Measurements from ENCODE around the gene SORCS2.

Gene SORCS2

DNA sequence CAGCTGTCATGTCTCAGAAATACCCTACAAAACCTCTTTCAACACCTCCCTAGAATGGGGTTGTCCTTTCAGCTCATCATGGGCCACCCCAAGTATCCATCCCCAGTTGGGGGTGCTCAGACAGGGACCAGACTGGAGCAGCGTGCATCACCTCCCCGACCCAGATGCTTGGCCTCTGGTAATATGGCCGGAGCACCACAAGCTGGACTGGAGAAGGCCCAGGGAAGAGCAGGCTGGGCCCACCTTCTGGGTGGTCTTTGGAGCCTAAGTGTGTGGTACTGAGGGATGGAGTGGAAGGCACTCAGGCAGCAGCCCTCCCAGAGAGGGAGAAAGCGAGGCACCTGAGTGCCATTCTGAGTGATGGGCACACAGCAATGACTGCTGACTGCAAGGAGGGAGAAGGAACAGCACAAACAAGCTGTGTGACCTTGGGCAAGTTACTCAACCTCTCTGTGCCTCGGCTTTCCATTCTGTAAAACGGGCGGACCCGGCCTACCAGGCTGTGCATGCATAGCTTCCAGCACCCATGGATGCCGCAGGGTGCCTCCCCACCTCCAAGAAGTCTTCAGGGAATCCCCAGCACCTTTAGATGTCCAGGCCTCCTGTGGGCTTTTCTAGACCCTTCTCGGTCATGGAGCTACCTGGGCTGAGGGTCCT lies 519.1 kb downstream of the SORCS2 start:
- Histone ChIP-seq H3K27ac (no peak overlapping the region), H3K4me3 (no peak overlapping the region), H3K36me3 (ENCODE audit: insufficient read depth, low read length) (no peaks in the 10 kb centered on the region), H3K9ac (ENCODE audit: insufficient read length) (no peak overlapping the region), H3K9me3 (ENCODE audit: low read depth, low read length) (no peaks in the 10 kb centered on the region)
- no peak for DNase-seq (ENCODE audit: low read depth, low spot score)
- TF ChIP-seq EZH2 (IDR thresholded peaks at IDR 0.05): no peak
- TF ChIP-seq FOXP2 (optimal IDR thresholded peaks at IDR 0.05; ENCODE audit: control extremely low read depth, extremely low read length, insufficient read depth): no peak
- no peak for TF ChIP-seq POLR2AphosphoS5 (IDR thresholded peaks at IDR 0.05; ENCODE audit: borderline replicate concordance, low read depth, low read length)

DNA sequence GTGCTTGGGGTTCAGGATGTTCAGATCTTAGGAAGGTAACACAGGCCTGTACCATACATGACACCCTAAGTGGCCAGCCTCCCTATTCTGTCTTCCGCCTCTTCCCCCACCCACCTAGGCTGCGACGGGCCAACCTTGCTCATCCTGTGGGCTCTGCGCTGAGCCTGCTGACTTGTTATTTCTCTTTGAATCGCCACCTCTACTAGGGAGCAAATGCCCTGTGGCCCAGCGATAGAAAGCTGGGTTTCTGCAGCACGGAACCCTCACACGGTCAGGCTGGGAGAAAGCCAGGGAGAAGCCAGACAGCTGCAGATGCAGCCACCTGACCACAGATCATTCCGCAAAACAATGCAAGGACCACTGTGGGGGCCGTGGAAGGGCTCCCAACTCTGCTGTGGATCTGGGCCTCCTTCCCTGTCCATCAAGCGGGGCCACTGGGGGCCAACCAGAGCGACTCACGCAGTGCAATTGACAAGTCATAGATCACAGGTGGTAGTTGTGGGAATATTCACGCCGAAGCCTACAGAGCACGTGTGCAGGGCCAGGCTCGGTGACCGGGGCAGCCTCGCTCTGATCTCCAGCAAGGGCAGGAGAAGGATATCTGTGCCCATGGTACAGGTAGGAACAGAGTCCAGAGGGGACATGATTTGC lies 519.8 kb downstream of the SORCS2 start:
- Histone ChIP-seq H3K4me3 (no peak overlapping the region), H3K36me3 (ENCODE audit: insufficient read depth, low read length) (no peaks in the 10 kb centered on the region), H3K9me3 (ENCODE audit: low read depth, low read length) (no peaks in the 10 kb centered on the region), H3K9ac (ENCODE audit: insufficient read length) (no peak overlapping the region), H3K27ac (no peak overlapping the region)
- no peak for TF ChIP-seq POLR2AphosphoS5 (IDR thresholded peaks at IDR 0.05; ENCODE audit: borderline replicate concordance, low read depth, low read length)
- TF ChIP-seq FOXP2 (optimal IDR thresholded peaks at IDR 0.05; ENCODE audit: control extremely low read depth, extremely low read length, insufficient read depth): no peak
- no peak for TF ChIP-seq EZH2 (IDR thresholded peaks at IDR 0.05)
- DNase-seq (ENCODE audit: low read depth, low spot score): no peak

DNA sequence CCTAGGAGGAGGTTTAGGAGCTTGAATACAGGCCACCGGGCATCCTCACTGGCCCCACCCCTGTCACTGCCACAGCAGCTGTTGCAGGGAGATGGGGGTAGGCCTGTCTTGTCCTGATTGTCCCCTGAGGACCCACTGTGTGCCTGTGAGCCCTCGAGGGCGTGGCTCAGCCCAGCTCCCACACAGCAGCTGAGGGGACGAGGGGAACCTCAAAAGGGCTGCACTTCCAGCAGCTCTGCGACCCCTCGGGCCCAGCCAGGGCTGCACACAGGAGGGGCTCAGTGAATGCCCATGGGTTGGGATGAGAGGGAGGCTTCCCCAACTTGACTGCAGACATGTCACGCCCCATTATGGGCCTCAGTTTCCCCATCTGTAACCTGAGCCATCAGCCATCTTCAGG lies 521.4 kb downstream of the SORCS2 start:
- no peak for DNase-seq (ENCODE audit: low read depth, low spot score)
- Histone ChIP-seq H3K4me3 (no peak overlapping the region), H3K27ac (no peak overlapping the region), H3K9ac (ENCODE audit: insufficient read length) (no peak overlapping the region), H3K36me3 (ENCODE audit: insufficient read depth, low read length) (no peaks in the 10 kb centered on the region), H3K9me3 (ENCODE audit: low read depth, low read length) (no peaks in the 10 kb centered on the region)
- TF ChIP-seq FOXP2 (optimal IDR thresholded peaks at IDR 0.05; ENCODE audit: control extremely low read depth, extremely low read length, insufficient read depth): no peak

DNA sequence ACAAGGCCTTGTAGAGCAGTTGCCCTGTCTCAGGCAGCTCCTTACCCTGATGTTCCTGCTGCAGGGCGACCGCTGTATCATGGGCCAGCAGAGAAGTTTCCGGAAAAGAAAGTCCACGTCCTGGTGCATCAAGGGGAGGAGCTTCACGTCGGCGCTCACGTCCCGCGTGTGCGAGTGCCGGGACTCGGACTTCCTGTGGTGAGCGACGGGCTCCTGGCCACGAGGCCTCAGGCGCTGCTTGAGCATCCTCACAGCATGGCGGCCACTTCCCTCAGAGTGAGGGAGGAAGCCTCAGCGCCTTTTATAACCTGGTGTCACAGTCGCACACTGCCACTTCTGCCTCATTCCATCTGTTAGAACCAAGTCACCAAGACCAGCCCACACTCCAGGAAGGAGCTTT lies 521.8 kb downstream of the SORCS2 start:
- Histone ChIP-seq H3K9me3 (ENCODE audit: low read depth, low read length) (no peaks in the 10 kb centered on the region), H3K9ac (ENCODE audit: insufficient read length) (no peak overlapping the region), H3K36me3 (ENCODE audit: insufficient read depth, low read length) (no peaks in the 10 kb centered on the region), H3K27ac (no peak overlapping the region), H3K4me3 (no peak overlapping the region)
- DNase-seq (ENCODE audit: low read depth, low spot score): no peak
- TF ChIP-seq POLR2AphosphoS5 (IDR thresholded peaks at IDR 0.05; ENCODE audit: borderline replicate concordance, low read depth, low read length) (no peak), FOXP2 (optimal IDR thresholded peaks at IDR 0.05; ENCODE audit: control extremely low read depth, extremely low read length, insufficient read depth) (no peak), EZH2 (IDR thresholded peaks at IDR 0.05) (no peak)

DNA sequence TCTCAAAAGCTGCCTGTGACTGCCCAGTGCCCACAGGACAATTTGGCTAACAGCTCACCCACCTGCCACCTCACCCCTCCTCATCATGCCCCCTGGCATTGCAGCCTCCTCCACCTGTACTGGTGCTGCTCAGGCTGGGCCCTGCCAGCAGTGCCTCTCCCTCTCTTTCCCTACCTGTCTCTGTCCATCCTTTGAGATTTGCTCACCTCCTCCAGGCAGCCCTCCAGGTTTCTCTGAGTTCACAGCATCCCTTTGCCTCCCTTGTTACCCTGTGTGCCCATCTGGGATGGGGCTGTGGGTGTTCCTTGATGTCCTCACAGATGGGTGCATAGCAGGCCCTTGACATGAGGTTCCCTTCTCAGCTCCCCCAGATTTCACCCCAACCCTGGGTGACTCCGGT lies 522.4 kb downstream of the SORCS2 start:
- no peak for DNase-seq (ENCODE audit: low read depth, low spot score)
- H3K4me3 ChIP-seq: no peak overlapping the region
- H3K9ac ChIP-seq (ENCODE audit: insufficient read length): no peak overlapping the region
- H3K36me3 ChIP-seq (ENCODE audit: insufficient read depth, low read length): no peaks in the 10 kb centered on the region
- no peak overlapping the region for H3K27ac ChIP-seq
- no peaks in the 10 kb centered on the region for H3K9me3 ChIP-seq (ENCODE audit: low read depth, low read length)
- no peak for TF ChIP-seq POLR2AphosphoS5 (IDR thresholded peaks at IDR 0.05; ENCODE audit: borderline replicate concordance, low read depth, low read length)
- TF ChIP-seq EZH2 (IDR thresholded peaks at IDR 0.05): no peak
- no peak for TF ChIP-seq FOXP2 (optimal IDR thresholded peaks at IDR 0.05; ENCODE audit: control extremely low read depth, extremely low read length, insufficient read depth)

DNA sequence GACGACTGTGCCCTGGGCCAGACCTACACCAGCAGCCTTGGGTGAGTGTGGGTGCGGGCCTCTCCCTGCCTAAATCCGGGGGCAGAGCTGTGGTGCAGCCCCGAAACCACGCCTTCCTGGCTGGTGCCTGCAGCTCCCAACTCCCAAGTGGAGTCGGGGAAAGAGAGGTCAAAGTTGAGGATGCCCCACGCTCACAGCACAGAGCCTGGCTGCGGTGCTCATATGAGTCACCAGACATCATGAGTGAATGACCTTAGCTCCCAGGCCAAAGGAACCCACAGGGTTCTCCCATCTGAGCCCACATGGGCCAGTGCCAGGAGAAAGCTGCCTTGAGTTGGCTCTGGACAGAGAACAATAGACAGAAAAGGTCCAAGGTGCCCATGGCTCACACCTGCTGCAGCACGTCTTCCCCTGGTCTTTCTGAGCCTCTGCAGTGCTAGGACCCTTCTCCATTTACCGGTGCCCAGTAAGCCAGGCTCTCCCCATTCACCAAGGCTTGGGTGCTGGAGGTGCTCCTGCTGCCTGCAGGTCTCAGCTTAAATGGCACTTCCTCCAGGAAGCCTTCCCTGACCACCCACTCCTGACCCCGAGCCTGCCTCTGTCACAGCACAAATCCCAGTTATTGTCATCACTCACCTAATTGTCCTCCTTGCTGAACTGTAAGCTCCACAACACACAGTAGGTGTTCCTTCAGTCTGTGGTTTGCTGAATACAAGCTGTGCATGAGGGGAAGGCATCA lies 523.1 kb downstream of the SORCS2 start:
- H3K36me3 ChIP-seq (ENCODE audit: insufficient read depth, low read length): no peaks in the 10 kb centered on the region
- no peak overlapping the region for H3K27ac ChIP-seq
- no peaks in the 10 kb centered on the region for H3K9me3 ChIP-seq (ENCODE audit: low read depth, low read length)
- no peak for TF ChIP-seq FOXP2 (optimal IDR thresholded peaks at IDR 0.05; ENCODE audit: control extremely low read depth, extremely low read length, insufficient read depth)
- no peak for TF ChIP-seq POLR2AphosphoS5 (IDR thresholded peaks at IDR 0.05; ENCODE audit: borderline replicate concordance, low read depth, low read length)
- no peak for TF ChIP-seq EZH2 (IDR thresholded peaks at IDR 0.05)
- DNase-seq (ENCODE audit: low read depth, low spot score): no peak
- H3K4me3 ChIP-seq: no peak overlapping the region
- no peak overlapping the region for H3K9ac ChIP-seq (ENCODE audit: insufficient read length)

DNA sequence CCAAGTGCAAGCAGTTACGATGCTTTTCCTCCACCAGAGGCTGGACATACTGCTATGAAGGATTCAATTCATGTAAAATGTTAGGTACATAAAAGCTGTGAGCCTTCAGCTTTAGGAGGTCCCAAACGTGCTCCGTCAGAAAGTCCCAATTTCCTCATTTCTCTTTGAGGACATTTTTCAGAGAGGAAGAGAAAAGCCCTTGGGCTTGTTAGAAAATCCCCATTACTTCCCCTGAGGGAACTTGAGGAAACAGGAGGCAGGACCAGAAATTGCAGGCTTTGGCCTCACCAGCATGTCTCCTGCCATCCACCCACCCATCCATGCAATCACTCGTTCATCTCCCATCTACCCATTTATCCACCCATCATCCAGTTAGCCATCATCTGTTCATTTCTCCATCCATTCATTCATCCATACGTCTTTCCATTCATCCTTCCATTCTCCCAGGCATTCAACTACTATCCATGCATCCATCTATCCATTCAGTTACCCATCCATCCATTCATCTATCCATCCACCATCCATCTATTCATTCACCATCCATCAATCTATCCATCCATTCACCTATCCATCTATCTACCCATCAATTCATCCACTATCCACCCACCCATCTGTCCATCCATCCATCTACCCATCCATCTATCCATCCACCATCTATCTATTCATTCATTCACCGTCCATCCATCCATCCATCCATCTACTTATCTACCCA lies 523.8 kb downstream of the SORCS2 start:
- no peak overlapping the region for H3K4me3 ChIP-seq
- no peak overlapping the region for H3K9ac ChIP-seq (ENCODE audit: insufficient read length)
- no peaks in the 10 kb centered on the region for H3K36me3 ChIP-seq (ENCODE audit: insufficient read depth, low read length)
- H3K27ac ChIP-seq: no peak overlapping the region
- no peaks in the 10 kb centered on the region for H3K9me3 ChIP-seq (ENCODE audit: low read depth, low read length)
- no peak for TF ChIP-seq POLR2AphosphoS5 (IDR thresholded peaks at IDR 0.05; ENCODE audit: borderline replicate concordance, low read depth, low read length)
- no peak for TF ChIP-seq FOXP2 (optimal IDR thresholded peaks at IDR 0.05; ENCODE audit: control extremely low read depth, extremely low read length, insufficient read depth)
- TF ChIP-seq EZH2 (IDR thresholded peaks at IDR 0.05): no peak
- DNase-seq (ENCODE audit: low read depth, low spot score): no peak

DNA sequence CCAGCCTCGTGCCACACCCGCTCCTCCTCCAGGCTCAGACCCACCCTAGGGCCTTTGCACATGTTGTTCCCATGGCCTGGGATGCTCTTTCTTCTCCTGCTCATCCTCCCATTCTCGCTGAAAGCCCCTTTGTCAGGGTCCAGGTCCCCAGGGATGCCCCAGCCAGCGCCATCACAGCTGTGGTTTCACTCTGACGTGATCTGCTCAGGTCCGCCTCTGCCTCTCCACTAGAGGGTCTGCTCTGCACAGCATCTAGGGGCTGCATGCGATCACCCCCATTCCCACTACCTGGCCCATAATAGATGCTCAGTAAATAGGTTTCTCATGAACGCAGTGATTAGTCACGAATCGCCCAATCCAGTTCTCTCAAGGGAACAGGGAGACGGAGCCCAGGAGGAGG lies 524.8 kb downstream of the SORCS2 start:
- Histone ChIP-seq H3K9ac (ENCODE audit: insufficient read length) (no peak overlapping the region), H3K27ac (no peak overlapping the region), H3K9me3 (ENCODE audit: low read depth, low read length) (no peaks in the 10 kb centered on the region), H3K36me3 (ENCODE audit: insufficient read depth, low read length) (no peaks in the 10 kb centered on the region), H3K4me3 (no peak overlapping the region)
- TF ChIP-seq POLR2AphosphoS5 (IDR thresholded peaks at IDR 0.05; ENCODE audit: borderline replicate concordance, low read depth, low read length) (no peak), FOXP2 (optimal IDR thresholded peaks at IDR 0.05; ENCODE audit: control extremely low read depth, extremely low read length, insufficient read depth) (no peak), EZH2 (IDR thresholded peaks at IDR 0.05) (no peak)
- DNase-seq (ENCODE audit: low read depth, low spot score): no peak

Measured in SK-N-MC (cell line).